A549 (cell line): ENCODE results near the gene OR13C9. TPM values are rescaled to one million over a fixed set of nuclear protein-coding genes. Genes with fewer than 3 reads are reported as not detected.

ENCODE experiments used
- ATAC-seq, 2 experiments: fragments of 200-7000 bp in 1 of 2; fragments of >200 bp in 1 of 2; cut with Nextera tagmentation in 1 of 2; cut with Tn5 transposase in 1 of 2; 3 replicates each; pipeline versions ENCODE4 v1.8.0 to v1.9.1; 2018 to 2020; ENCODE audit warnings: mild to moderate bottlenecking in 1 of 2, moderate library complexity in 1 of 2
- CTCF ChIA-PET: fragments of 300-600 bp; sonication (Branson Sonifier 250); formaldehyde crosslinking; extraction: SDS; loops from one replicate; lab custom pipeline; 2021; ENCODE audit warnings: antibody characterized with exemption, inconsistent platforms; lab: Yijun Ruan, JAX
- POLR2A ChIA-PET: fragments of 350-600 bp; formaldehyde crosslinking; extraction: SDS; loops from one replicate; lab custom pipeline; 2021; ENCODE audit warnings: antibody characterized with exemption, inconsistent platforms; lab: Yijun Ruan, JAX
- DNase-seq, 2 experiments: peaks; one replicate each; pipeline versions ENCODE4 v3.0.0 to v3.0.0-alpha.2; 2011 to 2016; ENCODE audit warnings: low read depth in 1 of 2, low spot score in 1 of 2
- FAIRE-seq: peaks from 2 replicates; lab custom pipeline; 2011; peaks lifted over from hg19 to GRCh38; lab: Jason Lieb, UNC
- H3K27ac ChIP-seq, 2 experiments: fragments of >200 bp; sonication (Bioruptor Twin); formaldehyde crosslinking; 3 replicates each; pipeline ENCODE4 v1.5.1; 2016 to 2017
- H3K4me1 ChIP-seq: fragments of >200 bp; sonication (Bioruptor Twin); formaldehyde crosslinking; 3 replicates; pipeline ENCODE4 v1.6.1; 2016
- H3K4me2 ChIP-seq: fragments of >200 bp; sonication (Bioruptor Twin); formaldehyde crosslinking; 3 replicates; pipeline ENCODE4 v1.6.1; 2016
- H3K4me3 ChIP-seq: fragments of >200 bp; sonication (Bioruptor Twin); formaldehyde crosslinking; 3 replicates; pipeline ENCODE4 v1.5.1; 2016
- H3K9me3 ChIP-seq: fragments of >200 bp; sonication (Bioruptor Twin); formaldehyde crosslinking; 3 replicates; pipeline ENCODE4 v1.6.1; 2016
- CHD2 ChIP-seq: fragments of 150-350 bp; IDR thresholded peaks from 2 replicates; pipeline ENCODE4 v1.6.1; 2014; ENCODE audit warnings: low read length; ENCODE audit not compliant: partially characterized antibody
- CHD4 ChIP-seq: fragments of 200-600 bp; sonication (generic); IDR thresholded peaks from 2 replicates; pipeline ENCODE4 v1.6.1; 2016; ENCODE audit warnings: antibody characterized with exemption, mild to moderate bottlenecking, borderline replicate concordance
- EHMT2 ChIP-seq: fragments of 200-600 bp; sonication (generic); IDR thresholded peaks from 2 replicates; pipeline ENCODE4 v1.6.1; 2016; ENCODE audit warnings: antibody characterized with exemption, low read depth, mild to moderate bottlenecking, moderate library complexity
- EP300 ChIP-seq, 2 experiments: fragments of >200 bp; sonication (Bioruptor Twin); formaldehyde crosslinking; IDR thresholded peaks; 2 replicates in 1 of 2; 3 replicates in 1 of 2; pipeline ENCODE4 v1.6.1; 2016 to 2017
- FOSB ChIP-seq: fragments of 250-450 bp; sonication (Bioruptor Pico); IDR thresholded peaks from 2 replicates; pipeline ENCODE4 v1.5.0; 2020; ENCODE audit warnings: mild to moderate bottlenecking, moderate library complexity
- HDAC2 ChIP-seq: fragments of 200-600 bp; sonication (generic); IDR thresholded peaks from 2 replicates; pipeline ENCODE4 v1.6.1; 2016
- HEYL ChIP-seq: fragments of 250-450 bp; sonication (Bioruptor Pico); IDR thresholded peaks from 2 replicates; pipeline ENCODE4 v1.8.0; 2021; ENCODE audit warnings: mild to moderate bottlenecking, moderate library complexity
- HOXA7 ChIP-seq: fragments of 250-450 bp; sonication (Bioruptor Pico); IDR thresholded peaks from 2 replicates; pipeline ENCODE4 v1.5.0; 2020; ENCODE audit warnings: mild to moderate bottlenecking, moderate library complexity
- HOXB13 ChIP-seq: fragments of 250-450 bp; sonication (Bioruptor Pico); IDR thresholded peaks from 2 replicates; pipeline ENCODE4 v1.5.0; 2020; ENCODE audit warnings: low read depth, mild to moderate bottlenecking, moderate library complexity
- MAFK ChIP-seq: fragments of 450-650 bp; IDR thresholded peaks from 2 replicates; pipeline ENCODE4 v1.6.1; 2014; ENCODE audit not compliant: partially characterized antibody
- NFE2L2 ChIP-seq: fragments of 150-350 bp; conservative IDR thresholded peaks from 2 replicates; pipeline ENCODE4 v1.6.1; 2014; ENCODE audit warnings: low read length
- POLR2A ChIP-seq: IDR thresholded peaks from 2 replicates; pipeline ENCODE4 v1.6.1; 2012; ENCODE audit warnings: mild to moderate bottlenecking, low read length
- RFX5 ChIP-seq: fragments of 450-650 bp; IDR thresholded peaks from 2 replicates; pipeline ENCODE4 v1.7.1; 2014; ENCODE audit warnings: antibody characterized with exemption, mild to moderate bottlenecking, moderate library complexity
- SMC3 ChIP-seq: fragments of >200 bp; sonication (Bioruptor Twin); formaldehyde crosslinking; IDR thresholded peaks from 3 replicates; pipeline ENCODE4 v1.6.1; 2018; ENCODE audit warnings: inconsistent platforms
- SREBF2 ChIP-seq: fragments of 450-650 bp; IDR thresholded peaks from 2 replicates; pipeline ENCODE4 v1.6.1; 2014; ENCODE audit warnings: mild to moderate bottlenecking, moderate library complexity
- ZNF302 ChIP-seq: fragments of 250-450 bp; sonication (Bioruptor Pico); IDR thresholded peaks from 2 replicates; pipeline ENCODE4 v1.9.0; 2021; ENCODE audit warnings: inconsistent platforms, mild to moderate bottlenecking, moderate library complexity
- WGBS: methylation state at CpG from one replicate; pipeline ENCODE4 v1.1.6; 2017; ENCODE audit errors: missing lambda C conversion rate; 5-methylcytosine and 5-hydroxymethylcytosine counted together
- polyA plus RNA-seq, 4 experiments: library from polyadenylated mRNA; depleted of rRNA in 3 of 4; stranded (reverse); fragments of >200 nt; fragmentation: RNase III in 1 of 4; extraction: RNeasy Plus Mini Kit Qiagen cat#74134 plus additional on column Dnase treatment in 1 of 4; gene quantifications; 2 replicates in 3 of 4; 3 replicates in 1 of 4; pipeline ENCODE4 v1.2.3, GENCODE V29; 2011 to 2017
- TF ChIP-seq, protein P1 (sequence below): fragments of 200-600 bp; sonication (generic); IDR thresholded peaks from 2 replicates; pipeline ENCODE4 v1.6.1; 2016; ENCODE audit warnings: antibody characterized with exemption, mild to moderate bottlenecking, moderate library complexity
- TF ChIP-seq, protein P2 (sequence below): fragments of 250-450 bp; sonication (Bioruptor Pico); IDR thresholded peaks from 2 replicates; pipeline ENCODE4 v1.5.0; 2021; ENCODE audit warnings: mild to moderate bottlenecking, moderate library complexity, borderline replicate concordance
- TF ChIP-seq, protein P3 (sequence below): fragments of >200 bp; sonication (Bioruptor Twin); formaldehyde crosslinking; IDR thresholded peaks from 3 replicates; pipeline ENCODE4 v1.6.1; 2016

OR13C9 gene
- polyA plus RNA-seq, 2 of the 4 experiments (the other 2 are of a cell fraction), result not detected

DNA sequence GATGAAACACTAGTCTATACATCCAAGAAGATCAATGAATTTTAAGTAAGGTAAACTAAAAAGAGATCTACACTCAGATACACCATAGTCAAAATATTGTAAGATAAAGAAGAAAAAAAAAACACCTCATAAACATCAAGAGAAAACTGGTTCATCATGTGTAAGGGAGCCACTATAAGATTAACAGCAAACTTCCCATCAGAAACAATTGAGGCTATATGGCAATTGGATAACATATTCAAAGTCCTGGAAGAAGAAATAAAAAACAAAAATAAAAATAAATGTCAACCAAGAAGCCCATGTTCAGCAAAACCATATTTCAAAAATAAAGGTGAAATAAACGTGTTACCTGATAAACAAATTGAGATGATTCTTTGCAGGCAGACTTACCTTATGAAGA lies 45.4 kb downstream of the OR13C9 start (continued):
- no peak for TF ChIP-seq CHD4

DNA sequence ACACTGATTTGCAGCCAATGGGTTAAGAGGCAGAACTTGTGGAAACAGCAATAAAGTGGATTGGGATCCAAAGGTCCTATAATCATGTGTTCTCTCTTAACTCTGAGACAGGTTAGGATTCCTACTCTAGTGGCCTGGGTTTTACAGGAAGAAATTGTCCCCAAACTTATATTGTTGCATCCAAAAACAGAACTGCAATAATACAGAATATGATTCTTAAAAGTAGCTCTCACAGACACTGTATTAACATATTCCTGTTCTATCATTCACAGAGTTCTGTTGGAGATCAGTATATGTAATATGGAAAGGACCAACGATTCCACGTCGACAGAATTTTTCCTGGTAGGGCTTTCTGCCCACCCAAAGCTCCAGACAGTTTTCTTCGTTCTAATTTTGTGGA lies 49.1 kb downstream of the OR13C9 start, which contains the start of gene OR13C8:
OR13C8 (plus strand) TSS at position 301 of the 400 bp plus-strand sequence; CDS start at position 301, 0 bp downstream.
- ChIA-PET POLR2A (no interaction called here), CTCF (interaction anchor here (1.1 kb wide), 1 partner anchor 12 kb away, joined by 3 read pairs; no protein-coding TSS in a partner anchor)
- Histone ChIP-seq H3K4me3 (no peak within 1 kb of the TSS), H3K9me3 (0 out of 3 replicates have a peak, but pooled peaks cover 3% of the 10 kb centered on the region), H3K4me2 (no peak within 1 kb of the TSS), H3K4me1 (no peaks in the 10 kb centered on the region), H3K27ac (no peak within 1 kb of the TSS)
- 23% methylated on average over 4 of the region's 4 CpGs for WGBS
- DNase-seq, result no peak
- no peak for TF ChIP-seq ZNF302 (CRISPR knock-in tag)
- no peak for TF ChIP-seq HOXB13 (CRISPR knock-in tag)
- TF ChIP-seq RFX5, result no peak
- no peak for TF ChIP-seq EHMT2
- TF ChIP-seq SMC3, result no peak
- TF ChIP-seq HOXA7 (CRISPR knock-in tag), result no peak
- no peak for TF ChIP-seq EP300 (IDR thresholded peaks at IDR 0.05)
- TF ChIP-seq, protein P1, sequence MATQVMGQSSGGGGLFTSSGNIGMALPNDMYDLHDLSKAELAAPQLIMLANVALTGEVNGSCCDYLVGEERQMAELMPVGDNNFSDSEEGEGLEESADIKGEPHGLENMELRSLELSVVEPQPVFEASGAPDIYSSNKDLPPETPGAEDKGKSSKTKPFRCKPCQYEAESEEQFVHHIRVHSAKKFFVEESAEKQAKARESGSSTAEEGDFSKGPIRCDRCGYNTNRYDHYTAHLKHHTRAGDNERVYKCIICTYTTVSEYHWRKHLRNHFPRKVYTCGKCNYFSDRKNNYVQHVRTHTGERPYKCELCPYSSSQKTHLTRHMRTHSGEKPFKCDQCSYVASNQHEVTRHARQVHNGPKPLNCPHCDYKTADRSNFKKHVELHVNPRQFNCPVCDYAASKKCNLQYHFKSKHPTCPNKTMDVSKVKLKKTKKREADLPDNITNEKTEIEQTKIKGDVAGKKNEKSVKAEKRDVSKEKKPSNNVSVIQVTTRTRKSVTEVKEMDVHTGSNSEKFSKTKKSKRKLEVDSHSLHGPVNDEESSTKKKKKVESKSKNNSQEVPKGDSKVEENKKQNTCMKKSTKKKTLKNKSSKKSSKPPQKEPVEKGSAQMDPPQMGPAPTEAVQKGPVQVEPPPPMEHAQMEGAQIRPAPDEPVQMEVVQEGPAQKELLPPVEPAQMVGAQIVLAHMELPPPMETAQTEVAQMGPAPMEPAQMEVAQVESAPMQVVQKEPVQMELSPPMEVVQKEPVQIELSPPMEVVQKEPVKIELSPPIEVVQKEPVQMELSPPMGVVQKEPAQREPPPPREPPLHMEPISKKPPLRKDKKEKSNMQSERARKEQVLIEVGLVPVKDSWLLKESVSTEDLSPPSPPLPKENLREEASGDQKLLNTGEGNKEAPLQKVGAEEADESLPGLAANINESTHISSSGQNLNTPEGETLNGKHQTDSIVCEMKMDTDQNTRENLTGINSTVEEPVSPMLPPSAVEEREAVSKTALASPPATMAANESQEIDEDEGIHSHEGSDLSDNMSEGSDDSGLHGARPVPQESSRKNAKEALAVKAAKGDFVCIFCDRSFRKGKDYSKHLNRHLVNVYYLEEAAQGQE, result no peak
- TF ChIP-seq CHD2, result no peak
- no peak for TF ChIP-seq HEYL (CRISPR knock-in tag)
- no peak for TF ChIP-seq MAFK
- TF ChIP-seq POLR2A, result no peak
- no peak for TF ChIP-seq SREBF2
- no peak for TF ChIP-seq NFE2L2
- TF ChIP-seq, protein P2, sequence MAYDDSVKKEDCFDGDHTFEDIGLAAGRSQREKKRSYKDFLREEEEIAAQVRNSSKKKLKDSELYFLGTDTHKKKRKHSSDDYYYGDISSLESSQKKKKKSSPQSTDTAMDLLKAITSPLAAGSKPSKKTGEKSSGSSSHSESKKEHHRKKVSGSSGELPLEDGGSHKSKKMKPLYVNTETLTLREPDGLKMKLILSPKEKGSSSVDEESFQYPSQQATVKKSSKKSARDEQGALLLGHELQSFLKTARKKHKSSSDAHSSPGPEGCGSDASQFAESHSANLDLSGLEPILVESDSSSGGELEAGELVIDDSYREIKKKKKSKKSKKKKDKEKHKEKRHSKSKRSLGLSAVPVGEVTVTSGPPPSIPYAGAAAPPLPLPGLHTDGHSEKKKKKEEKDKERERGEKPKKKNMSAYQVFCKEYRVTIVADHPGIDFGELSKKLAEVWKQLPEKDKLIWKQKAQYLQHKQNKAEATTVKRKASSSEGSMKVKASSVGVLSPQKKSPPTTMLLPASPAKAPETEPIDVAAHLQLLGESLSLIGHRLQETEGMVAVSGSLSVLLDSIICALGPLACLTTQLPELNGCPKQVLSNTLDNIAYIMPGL (CRISPR knock-in tag), result no peak
- TF ChIP-seq FOSB (CRISPR knock-in tag), result no peak
- TF ChIP-seq, protein P3, sequence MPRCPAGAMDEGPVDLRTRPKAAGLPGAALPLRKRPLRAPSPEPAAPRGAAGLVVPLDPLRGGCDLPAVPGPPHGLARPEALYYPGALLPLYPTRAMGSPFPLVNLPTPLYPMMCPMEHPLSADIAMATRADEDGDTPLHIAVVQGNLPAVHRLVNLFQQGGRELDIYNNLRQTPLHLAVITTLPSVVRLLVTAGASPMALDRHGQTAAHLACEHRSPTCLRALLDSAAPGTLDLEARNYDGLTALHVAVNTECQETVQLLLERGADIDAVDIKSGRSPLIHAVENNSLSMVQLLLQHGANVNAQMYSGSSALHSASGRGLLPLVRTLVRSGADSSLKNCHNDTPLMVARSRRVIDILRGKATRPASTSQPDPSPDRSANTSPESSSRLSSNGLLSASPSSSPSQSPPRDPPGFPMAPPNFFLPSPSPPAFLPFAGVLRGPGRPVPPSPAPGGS, result no peak
- no peak for TF ChIP-seq HDAC2
- ATAC-seq, result no peak
- no peak for FAIRE-seq

Other genes starting within 250 kb of the OR13C9 start
- gene OR13F1, start 113.9 kb downstream of the OR13C9 start, polyA plus RNA-seq (2011; rRNA removed), result not detected in 2 replicates
- not detected in 3 replicates for gene OR13F1, start 113.9 kb downstream of the OR13C9 start, polyA plus RNA-seq (2017; fragmentation: RNase III; extraction: RNeasy Plus Mini Kit Qiagen cat#74134 plus additional on column Dnase treatment)
- gene OR13C4, start 91.0 kb downstream of the OR13C9 start, polyA plus RNA-seq (2011; rRNA removed), result not detected in 2 replicates
- gene OR13C4, start 91.0 kb downstream of the OR13C9 start, polyA plus RNA-seq (2017; fragmentation: RNase III; extraction: RNeasy Plus Mini Kit Qiagen cat#74134 plus additional on column Dnase treatment), result not detected in 3 replicates
- gene OR13C3, start 81.3 kb downstream of the OR13C9 start, polyA plus RNA-seq (2011; rRNA removed), result not detected in 2 replicates
- not detected in 3 replicates for gene OR13C3, start 81.3 kb downstream of the OR13C9 start, polyA plus RNA-seq (2017; fragmentation: RNase III; extraction: RNeasy Plus Mini Kit Qiagen cat#74134 plus additional on column Dnase treatment)
- not detected in 2 replicates for gene OR13C8, start 49.0 kb downstream of the OR13C9 start, polyA plus RNA-seq (2011; rRNA removed)
- not detected in 3 replicates for gene OR13C8, start 49.0 kb downstream of the OR13C9 start, polyA plus RNA-seq (2017; fragmentation: RNase III; extraction: RNeasy Plus Mini Kit Qiagen cat#74134 plus additional on column Dnase treatment)
- not detected in 2 replicates for gene OR13C5, start 18.8 kb downstream of the OR13C9 start, polyA plus RNA-seq (2011; rRNA removed)
- gene OR13C5, start 18.8 kb downstream of the OR13C9 start, polyA plus RNA-seq (2017; fragmentation: RNase III; extraction: RNeasy Plus Mini Kit Qiagen cat#74134 plus additional on column Dnase treatment), result not detected in 3 replicates
- not detected in 2 replicates for gene OR13C2, start 12.6 kb downstream of the OR13C9 start, polyA plus RNA-seq (2011; rRNA removed)
- not detected in 3 replicates for gene OR13C2, start 12.6 kb downstream of the OR13C9 start, polyA plus RNA-seq (2017; fragmentation: RNase III; extraction: RNeasy Plus Mini Kit Qiagen cat#74134 plus additional on column Dnase treatment)
- gene OR13D1, start 76.3 kb upstream of the OR13C9 start, polyA plus RNA-seq (2011; rRNA removed), result not detected in 2 replicates
- gene OR13D1, start 76.3 kb upstream of the OR13C9 start, polyA plus RNA-seq (2017; fragmentation: RNase III; extraction: RNeasy Plus Mini Kit Qiagen cat#74134 plus additional on column Dnase treatment), result not detected in 3 replicates
- gene NIPSNAP3A, start 129.5 kb upstream of the OR13C9 start, polyA plus RNA-seq (2011; rRNA removed), result 33.5 and 34.5 TPM in 2 replicates
- 19.3 to 20.8 TPM (median 20.1 TPM) in 3 replicates for gene NIPSNAP3A, start 129.5 kb upstream of the OR13C9 start, polyA plus RNA-seq (2017; fragmentation: RNase III; extraction: RNeasy Plus Mini Kit Qiagen cat#74134 plus additional on column Dnase treatment)
- gene NIPSNAP3B, start 145.9 kb upstream of the OR13C9 start, polyA plus RNA-seq (2011; rRNA removed), result 2.9 and 3.4 TPM in 2 replicates
- 1.00 to 2.0 TPM (median 1.7 TPM) in 3 replicates for gene NIPSNAP3B, start 145.9 kb upstream of the OR13C9 start, polyA plus RNA-seq (2017; fragmentation: RNase III; extraction: RNeasy Plus Mini Kit Qiagen cat#74134 plus additional on column Dnase treatment)